Stimulated activated CD8-positive, alpha-beta memory T cell treated with anti-CD3 and anti-CD28 coated beads, Interleukin-4, amount 100 ng/mL, for 24 hours (primary cell): Measurements from ENCODE around the gene PDXP.
"Not testable (repeated sequence)": the region's sequence is repeated elsewhere in the genome, so short reads cannot be mapped to it uniquely, and the experiment has no call there.

Experiments used
- DNase-seq: peaks from one replicate; pipeline ENCODE4 v3.0.0-alpha.2; 2020; ENCODE audit warnings: low read depth

The PDXP gene

GRCh38 chr22:37647317-37647716, 11.2 kb upstream of the PDXP start:
- DNase-seq, result no peak

- DNase-seq, result no peak
Measured at GRCh38 chr22:37647928-37648327, 10.6 kb upstream of the PDXP start.

- no peak for DNase-seq
Measured at GRCh38 chr22:37650463-37651136, 7.9 kb upstream of the PDXP start.

- DNase-seq, result no peak
Measured at GRCh38 chr22:37654563-37655251, 3.8 kb upstream of the PDXP start.

GRCh38 chr22:37655252-37655563, 3.3 kb upstream of the PDXP start:
- DNase-seq, result no peak

GRCh38 chr22:37656583-37656982, 1.9 kb upstream of the PDXP start:
- not testable (repeated sequence) for DNase-seq

GRCh38 chr22:37657590-37658132, 862 bp upstream of the PDXP start:
- DNase-seq, result no peak

- DNase-seq, result no peak
Measured at GRCh38 chr22:37659066-37659896, 758 bp downstream of the PDXP start.

- no peak for DNase-seq
Measured at GRCh38 chr22:37659897-37660708, 1.6 kb downstream of the PDXP start.

- DNase-seq, result no peak
Measured at GRCh38 chr22:37660709-37661045, 2.2 kb downstream of the PDXP start.

GRCh38 chr22:37661160-37661924, 2.8 kb downstream of the PDXP start:
- no peak for DNase-seq

GRCh38 chr22:37662039-37662438, 3.5 kb downstream of the PDXP start:
- DNase-seq, result no peak

GRCh38 chr22:37663521-37664140, 5.1 kb downstream of the PDXP start:
- DNase-seq, result no peak

- DNase-seq, result no peak
Measured at GRCh38 chr22:37664249-37665101, 6.0 kb downstream of the PDXP start.

GRCh38 chr22:37665487-37665886, 7.0 kb downstream of the PDXP start:
- no peak for DNase-seq

GRCh38 chr22:37669586-37669985, 11.1 kb downstream of the PDXP start:
- DNase-seq, result no peak

- no peak for DNase-seq
Measured at GRCh38 chr22:37672206-37672919, 13.8 kb downstream of the PDXP start.

- DNase-seq, result no peak
Measured at GRCh38 chr22:37672920-37673455, 14.5 kb downstream of the PDXP start.

GRCh38 chr22:37674248-37674647, 15.7 kb downstream of the PDXP start:
- no peak for DNase-seq
